UCSD-AML1 (cell line): Measurements from ENCODE around the gene SPDEF.

Experiments
- DNase-seq: peaks from one replicate; lab custom pipeline; 2025; ENCODE audit not compliant: unreplicated experiment; lab: John Stamatoyannopoulos, UW

The SPDEF gene

DNA sequence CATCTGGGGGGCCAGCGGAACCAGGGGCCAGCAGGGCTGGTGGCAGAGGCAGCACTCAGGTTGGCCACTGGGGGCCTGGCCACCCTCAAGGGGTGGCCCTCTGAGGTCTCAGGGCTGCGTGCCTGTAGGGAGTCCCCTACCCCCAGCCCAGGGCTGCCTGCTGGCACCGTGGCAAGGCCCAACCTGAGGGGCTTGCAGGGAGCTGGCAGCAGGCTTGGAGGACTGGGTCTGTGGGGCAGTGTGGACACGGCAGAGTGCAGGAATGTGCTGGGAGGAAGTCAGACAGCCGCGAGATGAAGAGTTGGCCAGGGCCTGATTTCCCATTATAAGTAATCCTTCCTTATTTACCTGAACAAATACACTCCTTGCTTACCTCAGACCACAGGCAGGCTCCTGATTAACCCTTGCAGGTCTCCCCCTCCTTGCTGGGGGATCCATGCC lies at the start of gene SPDEF:
Gene SPDEF (minus strand): TSS at position 299 of the 441 bp plus-strand sequence. CDS start 11,874 bp downstream, outside the sequence.
- no peak for DNase-seq

DNA sequence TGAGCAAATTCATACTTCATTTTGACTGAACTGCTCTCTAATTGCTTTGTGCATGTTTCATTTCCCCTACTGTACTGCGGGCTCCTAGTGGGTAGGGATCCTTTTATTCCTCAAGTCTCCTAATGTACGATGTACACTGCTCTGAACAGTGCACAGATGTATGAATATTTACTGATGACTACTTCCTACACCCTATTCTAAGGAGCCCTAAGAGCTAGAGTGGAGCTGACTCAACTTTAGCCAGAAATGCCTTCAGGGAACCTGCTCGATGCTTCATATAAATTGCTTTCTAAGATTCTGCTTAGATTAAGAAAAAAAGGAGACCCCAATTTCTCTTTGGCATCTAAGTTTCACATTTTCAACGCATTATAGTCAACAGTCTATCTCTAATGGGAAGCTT lies 47.6 kb upstream of the SPDEF start:
- DNase-seq: no peak

DNA sequence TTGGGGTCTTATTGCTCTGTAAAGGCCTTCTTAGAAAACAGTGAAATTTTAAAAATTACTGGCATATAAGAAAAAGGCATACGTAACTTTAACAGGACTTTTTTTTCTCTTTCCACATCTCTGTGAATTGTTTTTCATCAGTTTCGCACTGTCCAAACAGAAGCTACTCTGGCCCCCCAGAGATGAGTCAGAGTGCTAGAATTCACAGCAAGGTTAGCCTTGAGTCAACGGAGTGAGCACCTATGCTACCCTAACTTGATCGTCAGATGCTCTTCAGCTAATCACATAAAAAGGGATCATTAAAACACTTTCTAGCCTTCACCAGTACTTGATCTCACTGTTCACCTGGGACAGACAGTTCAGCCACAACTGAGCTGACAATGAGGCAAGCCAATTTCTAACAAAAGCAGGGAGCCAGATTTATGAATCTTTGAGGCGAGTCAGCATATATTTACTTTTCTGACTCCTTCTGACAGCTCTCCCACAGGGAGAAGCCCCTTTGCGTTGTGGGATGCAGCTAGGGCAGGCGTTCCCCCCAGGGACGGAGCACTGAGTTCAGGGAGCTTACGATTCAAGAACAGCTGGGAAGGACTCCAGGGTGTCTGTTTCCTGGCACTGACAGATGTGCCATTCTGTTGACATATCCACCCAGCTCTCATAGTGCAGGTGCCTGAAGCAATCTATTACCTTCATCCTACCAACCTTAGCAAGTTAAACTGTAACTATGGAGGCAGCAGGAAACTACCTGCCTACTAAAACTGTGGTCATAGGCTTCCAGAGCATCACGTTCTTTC lies 46.4 kb upstream of the SPDEF start:
- no peak for DNase-seq

DNA sequence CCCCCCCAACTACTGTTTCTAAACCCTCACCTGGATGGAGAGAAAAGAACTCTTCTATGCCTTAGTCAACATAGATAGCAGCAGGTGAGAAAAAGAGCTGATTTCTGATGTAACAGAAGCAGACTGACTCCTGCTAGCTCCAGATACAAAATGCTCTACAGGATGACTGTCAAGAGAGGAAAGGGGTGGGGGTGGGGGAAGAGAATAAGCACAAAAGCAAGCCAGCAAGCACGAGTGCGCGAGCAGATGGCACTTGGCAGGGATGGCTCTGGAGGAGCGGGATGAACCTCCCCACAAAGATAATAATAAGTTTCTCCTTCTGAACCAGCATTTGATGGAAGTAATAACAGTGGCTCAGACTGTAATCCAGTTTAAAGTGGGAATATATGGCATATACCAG lies 45.6 kb upstream of the SPDEF start:
- DNase-seq: no peak

DNA sequence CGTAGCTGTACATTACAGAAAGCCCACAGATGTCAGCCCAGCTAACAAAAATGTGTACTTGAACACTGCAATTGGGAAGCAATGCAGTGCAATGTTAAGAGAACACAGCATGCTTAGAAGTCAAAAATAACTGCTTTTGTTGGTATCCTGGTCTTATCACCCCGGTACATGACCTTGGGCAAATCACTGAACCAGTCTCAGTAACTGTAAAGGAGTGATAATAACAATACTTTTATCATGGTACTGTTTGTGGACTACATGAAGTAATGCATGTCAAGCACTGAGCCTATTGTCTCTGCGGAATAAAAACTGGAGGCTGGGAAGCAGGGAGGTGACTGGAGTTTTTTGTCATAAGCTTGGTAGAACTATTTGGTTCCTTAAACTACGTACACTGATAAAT lies 44.7 kb upstream of the SPDEF start:
- DNase-seq: no peak

DNA sequence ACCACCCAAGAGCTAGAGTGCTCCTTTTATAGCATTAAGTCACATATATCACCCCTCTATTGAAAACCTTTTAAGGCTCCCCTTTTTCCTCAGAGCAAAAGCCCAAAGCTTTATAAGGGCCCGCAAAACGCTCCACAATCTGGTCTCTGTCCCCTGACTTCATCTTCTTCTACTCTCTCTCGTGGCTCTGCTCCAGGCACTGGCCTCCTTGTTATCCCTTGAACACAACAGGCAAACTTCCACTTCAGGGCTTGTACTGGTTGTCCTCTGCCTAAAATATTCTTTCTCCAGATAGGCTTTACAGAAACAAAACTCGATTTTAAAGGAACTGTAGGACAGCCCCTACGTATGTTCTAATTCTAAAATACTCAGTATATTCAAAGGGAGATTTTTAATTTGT lies 44.0 kb upstream of the SPDEF start:
- DNase-seq: no peak

DNA sequence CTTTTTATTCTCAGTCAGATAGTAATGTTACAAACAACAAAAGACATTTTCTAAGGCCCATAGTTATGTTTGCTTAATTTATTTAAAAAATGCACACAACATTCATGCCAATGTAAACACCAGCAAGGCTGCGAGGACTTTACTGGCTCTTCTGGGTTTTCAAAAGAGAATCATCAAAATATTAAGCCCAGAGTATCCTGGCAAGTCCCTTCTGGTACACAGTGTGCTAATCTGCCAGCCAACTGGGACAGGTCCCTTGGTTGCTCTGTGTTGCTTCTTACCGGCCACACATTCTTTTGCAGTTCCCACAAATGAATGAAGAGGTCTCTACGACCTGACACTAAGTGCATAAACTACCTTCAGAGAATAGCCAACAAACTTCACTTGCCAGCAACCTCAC lies 42.6 kb upstream of the SPDEF start:
- no peak for DNase-seq

DNA sequence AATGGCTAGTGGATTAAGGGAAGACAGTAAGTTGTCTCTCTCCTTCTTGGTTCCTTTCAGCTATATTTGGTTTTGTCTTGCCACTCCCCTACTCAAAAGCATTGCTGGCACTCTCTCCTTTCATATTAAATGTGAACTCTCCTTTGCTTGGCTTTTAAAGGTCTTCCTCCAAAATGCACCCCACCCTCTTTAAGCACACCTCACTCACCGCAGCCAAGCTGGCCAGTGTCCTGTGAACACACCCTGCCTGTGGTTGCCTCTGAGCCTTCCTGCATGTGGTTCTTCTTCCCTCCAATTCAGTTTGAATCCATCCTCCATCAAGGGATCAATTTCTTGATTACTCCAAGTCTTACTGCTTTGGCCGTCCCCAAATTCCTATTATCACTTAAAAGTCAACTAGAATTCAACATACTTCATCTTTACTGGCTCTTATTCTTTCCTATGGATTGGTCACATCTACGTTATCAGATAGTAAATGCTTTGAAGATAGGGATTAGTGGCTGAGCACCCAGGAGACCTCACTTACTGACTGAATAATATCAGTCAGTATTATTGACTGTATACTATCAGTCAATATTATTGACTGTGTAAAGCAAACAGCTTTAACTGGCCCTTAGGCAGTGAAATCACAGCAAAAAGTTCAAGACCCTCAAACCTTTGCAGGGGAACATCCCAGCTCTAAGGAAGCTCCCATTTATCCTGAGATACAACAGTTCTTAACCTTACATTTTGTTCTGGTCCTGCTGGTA lies 41.6 kb upstream of the SPDEF start:
- DNase-seq: no peak

DNA sequence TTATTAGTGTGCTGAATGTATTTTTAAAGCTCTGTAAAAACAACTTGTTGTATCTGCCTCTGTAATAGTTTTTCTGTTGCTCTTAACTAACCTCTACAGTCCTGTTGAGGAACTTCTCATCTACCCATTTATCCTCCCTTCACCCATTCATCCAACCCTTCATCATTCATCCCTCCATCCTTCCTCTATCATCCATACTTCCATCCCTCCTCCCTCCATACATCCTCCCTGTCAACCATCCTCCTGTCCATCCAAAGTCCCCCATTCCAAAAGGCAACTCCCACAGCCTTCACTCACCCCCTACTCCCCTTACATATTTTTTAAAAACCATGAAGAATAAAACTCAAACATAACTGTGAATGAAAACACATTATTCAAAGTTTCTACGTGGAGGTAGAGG lies 40.7 kb upstream of the SPDEF start:
- no peak for DNase-seq

DNA sequence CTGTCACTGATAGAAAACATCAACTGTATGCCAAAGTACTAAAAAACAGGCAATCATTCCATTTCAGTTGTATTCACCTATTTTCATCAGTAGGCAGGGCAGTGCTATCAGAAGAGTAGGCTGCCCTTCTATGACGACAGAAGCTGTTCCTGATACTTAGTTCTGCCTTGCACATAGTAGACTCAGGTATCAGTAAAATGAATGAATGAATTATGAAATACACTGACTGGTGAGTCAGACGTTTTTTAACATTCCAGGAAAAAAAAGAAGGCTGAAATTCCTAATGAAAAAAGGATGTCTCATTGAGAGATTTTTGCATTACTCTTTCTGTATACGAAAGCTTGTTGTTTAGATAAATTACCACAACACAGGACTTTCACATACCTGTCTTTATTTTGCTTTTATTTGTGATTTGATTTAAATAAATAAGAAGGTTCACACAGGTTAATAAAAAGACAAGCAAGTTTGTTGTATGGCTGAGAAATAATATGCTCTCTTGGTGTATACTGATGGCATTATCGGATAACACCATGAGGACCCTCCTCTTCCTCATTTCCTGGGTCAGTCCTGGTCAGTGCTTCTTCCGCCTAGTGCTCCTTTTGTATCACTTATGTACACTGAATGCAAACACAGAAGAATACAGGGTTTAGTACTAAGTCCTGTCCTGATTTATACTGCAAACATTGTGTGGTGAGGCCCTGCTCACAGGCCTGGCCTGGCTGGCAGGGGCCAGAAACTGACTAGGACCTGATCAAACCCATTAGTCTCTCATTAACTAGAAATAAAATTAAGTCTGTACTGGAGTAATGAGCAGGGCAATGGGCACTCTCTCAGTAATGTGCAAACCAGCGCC lies 39.4 kb upstream of the SPDEF start:
- no peak for DNase-seq

DNA sequence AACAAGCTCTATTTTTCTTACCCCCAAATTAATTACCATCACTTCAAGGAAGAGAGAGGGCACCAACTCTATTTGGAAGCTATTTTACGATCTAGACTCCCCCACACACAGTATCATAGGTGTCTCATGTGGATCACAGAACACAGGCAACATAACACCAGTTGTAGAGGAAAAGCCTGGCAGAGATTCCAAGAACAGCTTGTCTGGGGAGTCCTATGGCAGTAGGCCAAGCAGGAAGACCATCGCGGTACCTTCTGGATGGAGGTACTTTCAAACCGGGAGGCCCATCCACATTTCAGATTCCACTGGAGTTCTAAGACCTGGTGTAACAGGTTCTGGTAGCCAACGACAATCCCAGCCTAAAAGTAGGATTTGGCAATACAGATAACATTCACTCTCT lies 37.6 kb upstream of the SPDEF start:
- no peak for DNase-seq

DNA sequence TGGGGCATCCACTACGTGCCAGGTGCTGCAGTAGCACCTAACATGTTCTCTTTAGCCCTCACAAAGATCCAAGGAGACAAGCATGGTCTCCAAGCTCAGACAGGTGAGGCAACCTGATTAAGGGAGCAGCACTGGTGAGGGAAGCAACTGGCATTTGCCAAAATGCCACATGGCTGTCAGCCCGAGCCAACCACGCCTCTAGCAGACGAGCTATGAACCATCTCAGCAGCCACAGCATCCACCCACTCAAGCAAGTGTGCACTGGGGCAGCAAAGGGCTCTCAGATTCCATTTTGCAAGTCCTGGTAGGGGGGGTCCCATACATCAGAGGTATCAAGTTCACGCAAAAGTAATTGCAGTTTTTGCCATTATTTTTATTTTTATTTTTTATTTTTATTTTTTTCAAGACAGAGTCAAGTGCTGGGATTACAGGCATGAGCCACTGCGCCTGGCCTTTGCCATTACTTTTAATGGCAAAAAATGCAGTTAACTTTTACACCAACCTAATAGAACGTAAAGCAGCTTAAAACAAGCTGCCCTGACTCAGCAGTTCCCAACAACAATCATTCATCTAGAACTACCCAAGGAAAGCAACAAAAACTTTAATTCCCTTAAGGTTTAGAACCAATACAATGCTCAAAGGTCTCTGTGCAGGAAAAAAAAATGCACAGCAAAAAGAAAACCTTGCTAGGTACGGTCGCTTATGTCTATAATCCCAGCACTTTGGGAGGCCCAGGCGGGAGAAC lies 36.3 kb upstream of the SPDEF start:
- no peak for DNase-seq

DNA sequence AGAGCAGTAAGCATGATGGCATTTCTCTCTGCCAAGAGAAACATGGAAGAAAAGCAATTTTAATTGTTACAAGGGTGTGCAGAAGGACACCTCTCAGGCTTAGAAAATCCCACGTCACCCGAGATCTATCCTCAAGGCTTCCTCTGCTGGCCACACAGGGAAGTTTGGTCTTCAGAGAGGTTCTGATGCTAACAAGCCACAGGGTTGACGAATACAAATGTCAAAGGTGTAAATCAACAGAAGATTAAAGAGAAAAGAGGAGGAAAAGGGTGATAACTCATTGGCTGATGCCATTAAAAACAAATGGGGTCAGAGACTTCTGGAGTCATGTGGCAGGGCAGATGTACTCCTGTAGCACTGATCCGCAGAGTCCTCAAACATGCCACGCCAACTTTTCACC lies 33.6 kb upstream of the SPDEF start:
- DNase-seq: no peak

DNA sequence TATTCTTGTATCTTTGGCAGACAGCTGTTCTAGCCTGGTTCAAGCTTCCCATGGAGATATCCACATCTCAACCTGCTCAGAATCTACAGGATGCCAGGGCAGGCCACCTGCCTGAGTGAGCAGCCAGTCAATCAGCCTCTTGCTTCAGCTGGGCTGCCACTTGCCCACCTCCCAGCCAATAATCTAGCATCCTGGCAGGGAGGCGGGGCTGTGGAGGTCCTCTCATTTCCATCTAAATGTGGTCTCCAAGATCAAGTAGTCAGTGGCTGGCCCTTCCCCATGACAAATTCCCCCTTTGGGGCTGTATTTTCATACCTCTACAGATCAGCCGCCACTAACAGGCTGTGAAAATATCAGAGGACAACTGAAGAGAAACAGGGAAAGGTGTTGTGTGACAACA lies 33.0 kb upstream of the SPDEF start:
- DNase-seq: no peak

DNA sequence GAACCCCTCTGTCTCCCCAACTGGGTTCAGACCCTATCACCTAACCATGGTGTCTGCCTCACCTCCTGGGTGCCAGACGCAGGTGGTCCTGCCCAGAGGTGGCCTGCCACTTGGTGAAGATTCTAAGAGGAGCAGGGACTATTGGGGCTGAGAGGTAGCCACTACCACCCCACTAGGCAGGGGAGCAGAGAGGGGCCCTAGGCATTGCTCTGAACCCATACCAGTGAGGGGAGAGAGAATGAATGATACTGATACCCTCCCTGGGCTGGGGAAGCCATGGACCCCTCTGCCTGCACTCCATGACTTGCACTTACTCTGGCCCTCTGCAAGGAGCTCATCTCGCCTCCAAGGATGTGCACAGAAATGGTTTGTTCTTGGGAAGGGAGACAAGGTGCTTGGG lies 31.7 kb upstream of the SPDEF start:
- DNase-seq: no peak

DNA sequence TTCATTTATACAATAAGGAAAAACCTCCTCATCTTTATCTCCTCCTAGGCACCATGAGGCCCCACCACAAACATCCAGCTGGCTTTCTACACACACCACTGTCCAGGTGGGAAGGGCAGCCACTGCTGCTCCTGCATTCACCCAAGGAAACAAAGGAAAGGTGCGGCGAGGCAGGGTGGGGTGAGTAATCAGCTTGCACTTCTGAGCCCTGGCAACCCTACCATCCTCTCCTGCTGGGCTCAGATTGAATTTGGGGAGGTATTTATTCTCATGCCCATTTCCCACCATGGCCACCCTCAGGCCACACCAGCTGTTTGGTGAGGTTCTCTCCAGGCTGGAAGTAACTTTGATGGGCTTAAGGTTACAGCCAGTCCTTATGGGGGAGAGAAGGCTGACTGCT lies 31.2 kb upstream of the SPDEF start:
- no peak for DNase-seq

DNA sequence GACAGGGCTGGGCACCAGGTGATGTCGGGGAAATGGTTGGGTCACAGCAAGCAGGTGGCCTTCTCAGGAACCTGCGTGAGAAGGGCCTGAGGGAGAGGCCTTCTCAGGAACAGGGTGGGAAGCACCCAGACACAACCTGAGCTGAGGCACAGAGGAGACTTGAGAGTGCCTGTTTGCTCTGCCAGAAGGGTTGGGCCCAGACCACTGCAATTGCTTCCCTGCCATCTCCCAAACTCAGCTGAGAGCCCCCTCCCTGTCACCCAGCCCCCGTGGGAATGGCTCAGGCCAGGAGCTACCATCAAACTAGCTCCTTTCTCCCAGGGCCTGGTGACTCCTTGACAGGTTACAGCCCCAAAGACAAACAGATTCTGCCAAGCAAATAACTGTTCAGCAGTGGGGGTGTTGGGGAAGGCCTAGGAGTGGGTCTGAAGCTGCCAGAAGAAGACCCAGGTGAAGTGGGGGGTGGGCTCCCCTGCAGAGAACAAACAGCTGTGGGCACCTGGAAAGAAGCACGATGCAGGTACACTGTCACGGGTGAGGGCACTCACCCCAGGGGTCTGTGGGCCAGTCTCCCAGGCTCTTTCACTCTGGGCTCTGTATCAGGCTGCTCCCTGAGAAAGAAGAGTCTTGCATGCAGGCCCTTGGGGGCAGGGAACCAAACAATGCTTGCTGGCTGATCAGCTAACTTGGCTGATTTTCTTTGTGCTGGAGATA lies 30.4 kb upstream of the SPDEF start:
- no peak for DNase-seq

DNA sequence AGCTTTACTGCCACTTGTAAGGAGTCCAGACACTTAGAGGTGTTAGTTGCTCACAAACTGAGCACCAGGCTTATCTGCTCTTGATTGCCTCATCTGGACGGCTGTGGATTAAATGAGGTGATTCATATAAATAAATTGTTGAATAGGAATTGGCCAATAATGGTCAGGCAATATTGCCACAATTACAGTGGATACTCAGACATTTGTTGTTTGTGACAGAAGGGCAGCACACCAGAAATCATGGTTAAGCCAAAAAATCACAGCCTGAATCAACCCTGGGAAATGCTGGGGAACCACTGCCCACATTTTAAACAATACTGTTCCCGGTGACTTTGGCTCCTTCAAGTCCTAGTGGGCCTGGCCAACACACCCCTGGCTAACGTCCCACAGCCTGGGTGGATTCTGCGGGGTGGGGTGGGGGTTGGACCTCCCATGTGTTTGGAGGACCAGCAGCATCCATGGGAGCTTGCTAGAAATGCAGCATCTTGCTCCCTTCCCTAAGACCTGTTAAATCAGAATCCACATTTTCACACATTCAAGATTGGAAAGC lies 29.5 kb upstream of the SPDEF start:
- no peak for DNase-seq

DNA sequence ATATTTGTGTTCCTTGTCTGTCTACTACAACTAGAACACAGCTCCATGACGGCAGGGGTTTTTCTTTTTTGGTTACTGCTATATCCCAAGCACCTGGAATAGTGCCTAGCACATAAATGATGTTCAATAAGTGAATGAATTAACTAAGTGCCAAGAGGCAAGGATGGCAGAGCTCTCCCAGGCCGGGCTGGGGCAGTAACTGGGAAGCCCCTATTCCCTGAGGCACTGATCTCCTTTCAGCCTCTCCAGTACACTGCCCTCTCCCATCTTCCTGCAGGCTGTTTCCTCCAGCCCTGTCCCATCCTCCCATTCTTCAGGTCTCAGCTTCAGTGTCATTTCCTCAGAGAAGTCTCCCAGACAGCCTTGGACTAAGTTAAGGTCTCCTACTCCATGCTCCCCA lies 29.0 kb upstream of the SPDEF start:
- no peak for DNase-seq

DNA sequence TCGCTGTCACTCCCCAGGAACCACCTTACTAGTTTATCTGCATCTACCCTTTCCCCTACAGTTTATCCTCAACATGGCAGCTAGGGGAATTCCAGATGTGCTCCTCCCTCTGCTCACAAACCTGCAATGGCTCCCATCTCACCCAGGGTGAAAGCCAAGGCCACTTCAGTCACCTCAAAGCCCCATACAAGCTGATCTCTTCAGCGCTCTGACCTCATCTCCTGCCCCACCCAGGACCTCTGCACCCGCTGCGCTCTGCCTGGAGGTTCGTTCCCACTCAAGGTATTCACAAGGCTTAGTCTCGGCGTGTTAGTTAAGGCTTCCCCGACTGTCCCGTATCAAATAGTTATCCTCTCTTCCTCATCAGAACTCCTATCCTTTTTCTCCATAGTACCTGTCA lies 28.6 kb upstream of the SPDEF start:
- no peak for DNase-seq
